ENCODE measurements around the gene EPHB1. TPM values are rescaled to one million over a fixed set of nuclear protein-coding genes. Genes with fewer than 3 reads are reported as not detected.
A peak's percentile ranks its signal among the peaks of the same experiment; 100 is the strongest.
"Not testable (repeated sequence)": the region's sequence is repeated elsewhere in the genome, so short reads cannot be mapped to it uniquely, and the experiment has no call there.

Gene EPHB1
- total RNA-seq, 1 experiment from 2014 or later: 7.0 TPM

GRCh38 chr3:134965865-134966481, 170.9 kb downstream of the EPHB1 start (continued):
- TF ChIP-seq MLX (CRISPR knock-in tag; IDR thresholded peaks at IDR 0.05) (no peak), ZNF121 (CRISPR knock-in tag; IDR thresholded peaks at IDR 0.05) (no peak)

- peaks cover 8% of the 10 kb centered on the region for H3K9me3 Mint-ChIP-seq
- POLR2A ChIA-PET: no interaction called here
- H3K36me3 Mint-ChIP-seq: no peaks in the 10 kb centered on the region
- no peak overlapping the region for H3K4me3 Mint-ChIP-seq
- ATAC-seq (no peak), DNase-seq (ENCODE audit: low spot score) (no peak)
- peaks cover 1% of the 10 kb centered on the region for H3K4me1 Mint-ChIP-seq
- no peak overlapping the region for H3K27ac Mint-ChIP-seq
- CTCF ChIA-PET: interaction anchor here (1.4 to 1.5 kb wide), 2 partner anchors 132 to 176 kb away, joined by 4 to 9 read pairs; partner anchors contain the start of gene EPHB1
- H3K27me3 Mint-ChIP-seq (ENCODE audit: low read depth): no peaks in the 10 kb centered on the region
- TF ChIP-seq HMGA2 (CRISPR knock-in tag; IDR thresholded peaks at IDR 0.05) (no peak), CREM (CRISPR knock-in tag; IDR thresholded peaks at IDR 0.05) (no peak), RORB (CRISPR knock-in tag; IDR thresholded peaks at IDR 0.05) (no peak), FOXK1 (CRISPR knock-in tag; IDR thresholded peaks at IDR 0.05) (no peak), GABPB1 (CRISPR knock-in tag; IDR thresholded peaks at IDR 0.05) (no peak), CTCF (IDR thresholded peaks at IDR 0.05) (no peak), KAT7 (CRISPR knock-in tag; IDR thresholded peaks at IDR 0.05; ENCODE audit: borderline replicate concordance) (no peak), GRHL2 (CRISPR knock-in tag; IDR thresholded peaks at IDR 0.05; ENCODE audit: insufficient replicate concordance, severe bottlenecking) (no peak), GTF2I (CRISPR knock-in tag; conservative IDR thresholded peaks at IDR 0.05) (no peak), ZNF425 (CRISPR knock-in tag; conservative IDR thresholded peaks at IDR 0.05) (no peak), USF1 (CRISPR knock-in tag; IDR thresholded peaks at IDR 0.05) (no peak)
Measured at GRCh38 chr3:134970895-134971294, 175.8 kb downstream of the EPHB1 start.

GRCh38 chr3:134971306-134971705, 176.2 kb downstream of the EPHB1 start:
- ChIA-PET POLR2A (no interaction called here), CTCF (interaction anchor here (1.4 to 1.5 kb wide), 2 partner anchors 133 to 177 kb away, joined by 4 to 9 read pairs; partner anchors contain the start of gene EPHB1)
- DNase-seq (ENCODE audit: low spot score): no peak
- no peaks in the 10 kb centered on the region for H3K4me1 Mint-ChIP-seq
- H3K4me3 Mint-ChIP-seq: no peak overlapping the region
- TF ChIP-seq NFE2L1 (CRISPR knock-in tag; IDR thresholded peaks at IDR 0.05): no peak
- no peak for TF ChIP-seq TCF7 (CRISPR knock-in tag; IDR thresholded peaks at IDR 0.05; ENCODE audit: low read depth)
- TF ChIP-seq TP53 (CRISPR knock-in tag; IDR thresholded peaks at IDR 0.05): no peak
- TF ChIP-seq SOX15 (CRISPR knock-in tag; IDR thresholded peaks at IDR 0.05): no peak
- no peak for TF ChIP-seq RELA (CRISPR knock-in tag; IDR thresholded peaks at IDR 0.05; ENCODE audit: borderline replicate concordance)
- no peak for TF ChIP-seq TEAD4 (CRISPR knock-in tag; IDR thresholded peaks at IDR 0.05)
- no peak for TF ChIP-seq FOXJ3 (CRISPR knock-in tag; IDR thresholded peaks at IDR 0.05; ENCODE audit: borderline replicate concordance)
- TF ChIP-seq CTCF (IDR thresholded peaks at IDR 0.05): no peak
- TF ChIP-seq TEAD1 (CRISPR knock-in tag; IDR thresholded peaks at IDR 0.05): no peak
- no peak for TF ChIP-seq PRRX2 (CRISPR knock-in tag; IDR thresholded peaks at IDR 0.05)
- no peak for TF ChIP-seq E2F1 (CRISPR knock-in tag; IDR thresholded peaks at IDR 0.05)
- no peaks in the 10 kb centered on the region for H3K27me3 Mint-ChIP-seq (ENCODE audit: low read depth)
- peaks cover 8% of the 10 kb centered on the region for H3K9me3 Mint-ChIP-seq
- H3K27ac Mint-ChIP-seq: no peak overlapping the region
- H3K36me3 Mint-ChIP-seq: no peaks in the 10 kb centered on the region
- peak; percentile 39; the same call in 1 of the 2 replicates for ATAC-seq

GRCh38 chr3:134971907-134972306, 176.8 kb downstream of the EPHB1 start:
- ATAC-seq; POLR2A ChIA-PET; H3K27me3 Mint-ChIP-seq (ENCODE audit: low read depth); H3K4me1 Mint-ChIP-seq; H3K36me3 Mint-ChIP-seq; H3K9me3 Mint-ChIP-seq; H3K4me3 Mint-ChIP-seq; DNase-seq (ENCODE audit: low spot score); H3K27ac Mint-ChIP-seq: not testable (repeated sequence)
- CTCF ChIA-PET: interaction anchor here (1.4 to 1.5 kb wide), 2 partner anchors 133 to 177 kb away, joined by 4 to 9 read pairs; partner anchors contain the start of gene EPHB1
